ENCODE measurements around the gene ABLIM1. TPM values are rescaled to one million over a fixed set of nuclear protein-coding genes. Genes with fewer than 3 reads are reported as not detected.
A peak's percentile ranks its signal among the peaks of the same experiment; 100 is the strongest.

Gene ABLIM1
- total RNA-seq, 2 experiments from 2014 or later, result 119 to 128 TPM

DNA sequence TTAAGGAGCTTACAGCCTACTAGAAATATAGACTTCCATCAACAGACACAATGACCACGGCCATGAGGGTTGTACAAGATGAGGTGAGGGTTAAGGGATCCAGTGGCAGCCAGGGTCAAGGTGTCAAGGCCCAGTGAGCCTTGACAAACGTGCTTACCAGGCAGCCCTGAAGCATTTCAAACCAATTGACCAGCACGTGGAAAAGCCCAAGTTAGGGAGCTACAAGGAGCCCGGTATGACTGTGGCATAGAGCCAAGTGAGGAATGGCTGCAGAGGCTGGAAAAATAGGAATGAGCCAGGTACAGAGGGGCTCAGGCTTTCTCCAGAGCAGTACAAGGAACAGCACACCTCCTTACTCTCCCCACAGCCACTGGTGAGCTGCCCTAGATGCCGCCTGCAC, 266.5 kb downstream of the ABLIM1 start:
- Mint-ChIP-seq H3K4me3 (no peak overlapping the region), H3K36me3 (no peaks in the 10 kb centered on the region), H3K27me3 (peaks cover 21% of the 10 kb centered on the region), H3K9me3 (no peaks in the 10 kb centered on the region), H3K4me1 (ENCODE audit: low read depth) (peaks cover 7% of the 10 kb centered on the region), H3K27ac (no peak overlapping the region)
- no peak for DNase-seq
- intact Hi-C loops (cut with micrococcal nuclease), result no loop called here
- ChIA-PET CTCF (interaction anchor here (0.8 kb wide), 1 partner anchor 88 kb away, joined by 3 read pairs; no protein-coding TSS in a partner anchor), POLR2A (no interaction called here)

DNA sequence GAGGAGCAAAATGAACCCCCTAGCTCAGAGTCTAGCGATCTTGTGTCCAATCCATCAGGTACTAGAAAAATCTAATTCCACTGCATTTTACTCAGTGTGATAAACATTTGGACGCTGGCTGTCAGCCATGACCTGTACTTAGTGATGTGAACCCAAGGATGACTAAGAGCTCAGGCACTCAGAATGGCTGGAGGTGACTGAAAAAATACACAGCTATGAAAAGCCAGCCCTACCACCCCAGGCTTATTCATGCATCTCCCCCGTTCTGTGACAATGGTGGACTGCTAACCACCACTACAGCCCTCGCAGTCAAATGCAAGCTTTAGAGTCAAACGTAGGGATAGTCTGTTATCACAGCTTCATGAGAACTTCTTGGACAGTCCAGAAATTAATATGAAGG, 268.6 kb downstream of the ABLIM1 start:
- Mint-ChIP-seq H3K36me3 (no peaks in the 10 kb centered on the region), H3K9me3 (no peaks in the 10 kb centered on the region), H3K27me3 (peaks cover 17% of the 10 kb centered on the region), H3K4me3 (no peak overlapping the region), H3K27ac (no peak overlapping the region), H3K4me1 (ENCODE audit: low read depth) (peaks cover 7% of the 10 kb centered on the region)
- intact Hi-C loops (cut with micrococcal nuclease), result no loop called here
- DNase-seq, result no peak
- POLR2A ChIA-PET, result no interaction called here
- CTCF ChIA-PET, result interaction anchor here (1.0 kb wide), 1 partner anchor 85 kb away, joined by 3 read pairs; no protein-coding TSS in a partner anchor

DNA sequence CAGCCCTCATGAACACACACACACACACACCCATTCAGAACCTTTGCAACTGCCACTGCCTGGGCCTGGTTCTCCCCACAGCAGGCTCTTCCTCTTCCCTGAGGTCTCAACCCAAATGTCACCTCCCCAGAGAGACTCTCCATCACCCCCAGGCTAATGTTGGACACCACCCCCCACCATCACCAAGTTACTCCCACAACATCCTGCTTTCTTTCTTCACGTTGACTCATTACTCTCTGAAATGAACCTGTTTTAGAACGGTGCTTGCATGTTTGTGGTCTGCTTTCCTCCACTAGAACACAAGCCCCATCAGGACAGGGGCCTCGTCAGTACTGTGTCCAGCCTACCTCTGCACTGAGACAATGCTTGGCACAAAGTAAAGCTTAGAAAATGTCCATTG, 269.8 kb downstream of the ABLIM1 start:
- peak; percentile 30 for DNase-seq
- Mint-ChIP-seq H3K9me3 (no peaks in the 10 kb centered on the region), H3K4me3 (no peak overlapping the region)

DNA sequence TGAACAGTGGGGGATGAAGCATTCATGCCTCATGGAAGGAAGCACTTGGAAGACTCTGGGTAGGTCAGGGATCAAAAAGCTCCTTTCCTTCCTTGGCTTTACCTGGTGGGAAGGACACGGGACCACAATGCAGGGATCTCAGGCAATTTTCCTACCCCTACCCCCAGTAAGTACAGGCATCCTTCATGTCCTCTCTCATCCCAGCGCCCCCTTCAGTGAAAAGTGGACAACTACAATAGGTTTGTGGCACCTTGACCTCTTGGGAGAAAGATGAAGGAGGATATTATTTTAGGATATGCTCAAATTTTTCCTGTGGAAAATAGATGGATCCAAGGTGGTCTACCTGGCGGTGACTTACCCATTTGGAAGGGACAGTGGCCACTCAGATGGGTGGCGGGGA, 270.3 kb downstream of the ABLIM1 start:
- Mint-ChIP-seq H3K36me3 (no peaks in the 10 kb centered on the region), H3K27me3 (peaks cover 9% of the 10 kb centered on the region), H3K27ac (no peak overlapping the region), H3K4me3 (no peak overlapping the region), H3K9me3 (no peaks in the 10 kb centered on the region), H3K4me1 (ENCODE audit: low read depth) (peaks cover 7% of the 10 kb centered on the region)
- DNase-seq, result no peak
- ChIA-PET CTCF (interaction anchor here (1.0 to 2.1 kb wide), 2 partner anchors 9 to 84 kb away, joined by 7 to 8 read pairs; no protein-coding TSS in a partner anchor), POLR2A (no interaction called here)
- intact Hi-C loops (cut with micrococcal nuclease), result no loop called here

More for the DNA sequence above, 269.8 kb downstream of the ABLIM1 start:
- H3K27me3 Mint-ChIP-seq, result peaks cover 12% of the 10 kb centered on the region
- peaks cover 7% of the 10 kb centered on the region for H3K4me1 Mint-ChIP-seq (ENCODE audit: low read depth)
- POLR2A ChIA-PET, result no interaction called here
- CTCF ChIA-PET, result interaction anchor here (2.1 kb wide), 1 partner anchor 9 kb away, joined by 8 read pairs; no protein-coding TSS in a partner anchor
- peak overlapping the region; percentile 5 for H3K27ac Mint-ChIP-seq
- no peaks in the 10 kb centered on the region for H3K36me3 Mint-ChIP-seq
- intact Hi-C loops (cut with micrococcal nuclease), result no loop called here

DNA sequence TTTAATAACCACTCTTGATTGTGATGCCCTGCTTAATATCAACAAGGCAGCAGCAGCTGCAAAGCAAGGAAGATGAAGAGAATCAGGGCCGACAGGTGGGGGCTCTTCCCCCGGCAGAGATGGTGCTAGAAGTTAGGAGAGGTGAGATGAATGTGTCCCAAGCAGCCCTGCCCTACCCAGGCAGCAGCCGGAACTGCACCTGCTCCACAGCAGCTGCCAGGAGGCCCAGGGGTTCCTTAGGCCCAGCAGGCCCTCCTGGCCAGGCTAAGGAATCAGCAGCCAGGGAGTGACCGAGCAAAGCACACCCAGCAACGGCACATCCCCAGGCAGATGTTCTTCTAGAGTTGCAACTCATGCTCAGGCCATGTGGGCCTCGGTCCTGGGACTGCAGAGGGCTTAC, 271.6 kb downstream of the ABLIM1 start:
- Mint-ChIP-seq H3K4me1 (ENCODE audit: low read depth) (peaks cover 7% of the 10 kb centered on the region), H3K9me3 (no peaks in the 10 kb centered on the region), H3K4me3 (no peak overlapping the region), H3K27me3 (peaks cover 13% of the 10 kb centered on the region), H3K36me3 (no peaks in the 10 kb centered on the region), H3K27ac (no peak overlapping the region)
- CTCF ChIA-PET, result interaction anchor here (2.1 kb wide), 2 partner anchors 11 to 82 kb away, joined by 7 to 8 read pairs; no protein-coding TSS in a partner anchor
- intact Hi-C loops (cut with micrococcal nuclease), result no loop called here
- no peak for DNase-seq
- POLR2A ChIA-PET, result no interaction called here

DNA sequence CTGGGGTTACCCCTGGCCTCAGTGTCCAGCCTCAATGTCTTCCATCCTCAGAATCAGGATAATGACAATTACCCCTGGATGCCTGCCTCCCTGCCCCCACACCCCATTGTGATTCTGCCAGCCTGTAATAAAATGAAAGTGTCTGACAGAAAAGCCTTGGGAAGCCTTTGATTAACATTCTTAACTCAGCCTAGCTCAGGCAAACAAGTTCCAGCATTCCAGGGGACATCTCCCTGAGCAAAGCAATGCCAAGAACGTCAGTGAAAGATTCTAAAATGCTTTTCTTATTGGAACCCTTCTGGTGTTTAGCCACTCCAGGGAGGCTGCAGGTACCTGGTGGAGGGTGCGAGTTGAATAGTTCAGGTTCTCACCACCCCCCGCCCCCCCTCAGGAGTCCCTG, 272.5 kb downstream of the ABLIM1 start:
- Mint-ChIP-seq H3K4me1 (ENCODE audit: low read depth) (peaks cover 7% of the 10 kb centered on the region), H3K9me3 (no peaks in the 10 kb centered on the region), H3K4me3 (no peak overlapping the region)

DNA sequence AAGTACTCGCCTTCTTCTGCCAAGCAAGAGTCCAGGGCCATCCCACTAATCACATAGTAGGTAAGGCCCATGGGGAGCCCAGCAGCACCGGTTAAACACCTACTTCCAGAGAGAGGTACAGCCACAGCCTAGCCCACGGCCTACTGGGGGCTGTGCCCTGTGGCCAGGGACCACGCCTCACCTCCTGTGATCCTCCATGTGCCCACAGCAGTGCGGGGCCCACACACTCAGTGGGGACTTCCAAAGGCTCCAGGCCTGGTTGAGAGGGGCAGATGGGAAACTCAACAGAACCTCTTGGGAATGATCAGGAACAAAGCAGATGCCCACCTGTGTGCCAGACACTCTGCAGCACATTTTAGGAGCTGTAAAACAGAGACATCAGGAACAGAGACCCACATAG, 273.5 kb downstream of the ABLIM1 start:
- ChIA-PET CTCF (interaction anchor here (2.1 kb wide), 1 partner anchor 81 kb away, joined by 7 read pairs; no protein-coding TSS in a partner anchor), POLR2A (no interaction called here)
- Mint-ChIP-seq H3K4me1 (ENCODE audit: low read depth) (peaks cover 7% of the 10 kb centered on the region), H3K9me3 (no peaks in the 10 kb centered on the region), H3K36me3 (no peaks in the 10 kb centered on the region), H3K27me3 (peaks cover 20% of the 10 kb centered on the region), H3K4me3 (no peak overlapping the region), H3K27ac (no peak overlapping the region)
- DNase-seq, result no peak
- intact Hi-C loops (cut with micrococcal nuclease), result no loop called here

More for the DNA sequence above, 272.5 kb downstream of the ABLIM1 start:
- H3K27ac Mint-ChIP-seq, result no peak overlapping the region
- no peak for DNase-seq
- ChIA-PET CTCF (interaction anchor here (2.1 kb wide), 1 partner anchor 82 kb away, joined by 7 read pairs; no protein-coding TSS in a partner anchor), POLR2A (no interaction called here)
- intact Hi-C loops (cut with micrococcal nuclease), result no loop called here
- peaks cover 15% of the 10 kb centered on the region for H3K27me3 Mint-ChIP-seq
- no peaks in the 10 kb centered on the region for H3K36me3 Mint-ChIP-seq

DNA sequence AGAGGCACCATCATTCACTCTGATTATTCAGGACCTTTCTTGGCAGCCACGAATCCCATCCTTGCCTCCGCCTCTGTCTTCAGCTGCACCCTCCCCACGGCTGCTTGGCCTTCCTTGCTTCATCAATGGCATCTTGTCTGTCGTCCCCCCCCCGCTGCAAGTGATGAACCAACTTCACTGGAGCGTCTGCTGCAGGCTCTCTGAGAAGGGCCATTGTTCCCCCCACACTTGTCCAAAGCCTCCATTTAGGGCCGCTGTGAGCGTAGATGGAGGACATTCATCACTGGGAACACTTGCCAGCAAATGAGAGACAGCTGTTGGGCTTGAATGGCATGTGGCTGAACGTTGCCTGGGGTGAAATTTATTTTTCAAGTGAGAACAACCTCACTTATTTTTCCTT, 273.9 kb downstream of the ABLIM1 start:
- intact Hi-C loops (cut with micrococcal nuclease), result no loop called here
- Mint-ChIP-seq H3K9me3 (no peaks in the 10 kb centered on the region), H3K4me1 (ENCODE audit: low read depth) (peaks cover 7% of the 10 kb centered on the region), H3K4me3 (no peak overlapping the region), H3K36me3 (no peaks in the 10 kb centered on the region), H3K27me3 (peaks cover 20% of the 10 kb centered on the region), H3K27ac (no peak overlapping the region)
- no peak for DNase-seq
- ChIA-PET CTCF (no interaction called here), POLR2A (no interaction called here)

Other genes starting within 250 kb of the ABLIM1 start
- gene FHIP2A, start 163.5 kb upstream of the ABLIM1 start, total RNA-seq, result 10 to 100 TPM; 17.2 to 21.4 TPM